ENCODE measurements around the gene DEFB132. TPM values are rescaled to one million over a fixed set of nuclear protein-coding genes. Genes with fewer than 3 reads are reported as not detected.
"Not testable (repeated sequence)": the region's sequence is repeated elsewhere in the genome, so short reads cannot be mapped to it uniquely, and the experiment has no call there.

Gene DEFB132, protein sequence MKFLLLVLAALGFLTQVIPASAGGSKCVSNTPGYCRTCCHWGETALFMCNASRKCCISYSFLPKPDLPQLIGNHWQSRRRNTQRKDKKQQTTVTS
- total RNA-seq = not detected in 2 replicates

DNA sequence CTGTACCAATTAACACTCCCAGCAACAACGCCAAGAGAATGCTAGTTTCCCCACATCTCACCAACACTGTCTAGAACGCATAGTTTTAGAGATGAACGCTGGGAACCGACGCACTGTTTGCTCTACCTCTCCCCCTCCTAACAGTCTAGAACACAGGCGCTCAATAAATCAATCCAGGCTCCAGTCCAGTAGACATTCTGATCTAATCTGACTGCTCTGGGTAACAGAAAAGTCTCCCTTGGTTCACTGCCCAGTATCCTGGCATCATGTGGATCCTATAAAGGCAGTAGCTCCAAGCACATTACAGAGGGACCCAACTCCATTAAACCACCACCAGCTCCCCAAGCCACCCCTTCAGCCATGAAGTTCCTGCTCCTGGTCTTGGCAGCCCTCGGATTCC lies at the start of gene DEFB132:
Gene DEFB132, plus strand, starts transcription at position 306 of the 400 bp plus-strand sequence. Its CDS starts 55 bp downstream, at position 361.
- Mint-ChIP-seq H3K27ac (no peak within 1 kb of the TSS), H3K36me3 (ENCODE audit: low read depth) (no peaks in the 10 kb centered on the region), H3K4me3 (ENCODE audit: low read depth) (no peak within 1 kb of the TSS), H3K27me3 (ENCODE audit: low read depth) (peaks cover 6% of the 10 kb centered on the region), H3K4me1 (ENCODE audit: low read depth) (peaks cover 13% of the 10 kb centered on the region), H3K9me3 (no peaks in the 10 kb centered on the region)
- DNase-seq (ENCODE audit: low spot score) = no peak
- intact Hi-C loops (cut with micrococcal nuclease) = no loop called here

DNA sequence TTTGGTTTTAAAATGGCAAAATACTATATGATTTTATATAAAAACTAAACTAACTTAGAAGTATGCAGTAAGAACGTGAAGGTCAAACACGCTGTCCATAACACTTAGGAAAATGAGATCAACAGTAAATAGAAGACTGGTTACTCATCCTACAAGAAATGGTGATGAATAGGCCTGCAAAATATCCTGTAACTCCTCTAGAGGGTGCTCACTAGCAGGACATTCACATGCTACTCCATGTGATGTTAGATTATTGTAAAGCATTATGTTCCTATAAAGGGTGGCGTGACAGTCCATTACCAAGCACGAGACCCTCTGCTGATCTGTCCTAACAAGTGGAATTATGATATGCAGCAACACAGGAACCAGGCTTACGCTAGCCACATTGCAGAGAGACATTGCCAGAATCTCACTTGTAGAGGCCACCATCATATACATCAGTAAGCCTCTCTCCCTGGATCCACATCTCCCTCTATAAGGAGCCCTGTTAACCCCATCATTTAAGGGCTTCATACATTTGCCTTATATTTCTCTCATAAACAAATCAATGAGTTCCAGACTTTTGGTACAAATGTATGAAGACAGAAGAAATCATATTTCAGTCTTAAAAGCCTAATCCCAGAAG lies 48.5 kb upstream of the DEFB132 start:
- intact Hi-C loops (cut with micrococcal nuclease) = loop anchor here (1.0 to 2.0 kb wide), 2 partner anchors 58 to 122 kb away; no protein-coding TSS in a partner anchor
- no peak for DNase-seq (ENCODE audit: low spot score)
- Mint-ChIP-seq H3K4me1 (ENCODE audit: low read depth) (peaks cover 3% of the 10 kb centered on the region), H3K27me3 (ENCODE audit: low read depth) (peaks cover 26% of the 10 kb centered on the region), H3K27ac (no peak overlapping the region), H3K36me3 (ENCODE audit: low read depth) (no peaks in the 10 kb centered on the region), H3K9me3 (no peaks in the 10 kb centered on the region), H3K4me3 (ENCODE audit: low read depth) (no peak overlapping the region)

DNA sequence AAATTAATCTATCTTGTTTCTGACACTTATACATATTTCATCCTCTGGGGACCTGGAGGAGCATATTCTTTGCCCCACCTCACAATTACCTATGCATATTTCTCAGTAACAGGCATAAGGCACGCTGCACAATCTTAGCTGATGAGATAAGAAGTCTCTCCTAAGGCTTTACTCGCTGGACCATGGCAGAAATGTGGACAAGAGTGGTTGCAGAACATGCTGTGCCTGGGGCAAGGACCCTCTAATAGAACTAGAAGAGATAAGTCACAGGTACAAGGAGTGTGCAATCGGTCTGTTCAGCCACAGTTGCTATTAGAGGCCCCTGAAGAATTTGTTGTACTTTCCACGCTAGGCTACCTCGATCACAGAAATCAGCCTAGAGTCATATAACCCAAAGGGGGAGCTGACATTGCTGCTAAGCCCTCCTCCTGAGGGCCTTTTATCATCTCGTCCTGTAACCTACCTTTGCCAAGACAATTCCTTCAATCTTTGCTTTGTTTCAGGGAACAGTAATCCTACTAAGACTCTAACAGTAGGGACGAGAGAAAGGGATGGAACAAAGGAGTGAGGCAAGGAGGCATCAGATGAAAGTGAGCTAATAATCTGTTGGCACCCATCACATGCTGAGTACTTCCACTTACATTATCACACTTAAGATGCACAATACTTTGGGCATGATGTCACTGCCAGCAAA lies 46.6 kb upstream of the DEFB132 start:
- Mint-ChIP-seq H3K27me3 (ENCODE audit: low read depth) (peaks cover 16% of the 10 kb centered on the region), H3K4me1 (ENCODE audit: low read depth) (peaks cover 3% of the 10 kb centered on the region), H3K9me3 (no peaks in the 10 kb centered on the region), H3K27ac (no peak overlapping the region), H3K4me3 (ENCODE audit: low read depth) (no peak overlapping the region), H3K36me3 (ENCODE audit: low read depth) (no peaks in the 10 kb centered on the region)
- intact Hi-C loops (cut with micrococcal nuclease) = no loop called here
- no peak for DNase-seq (ENCODE audit: low spot score)

DNA sequence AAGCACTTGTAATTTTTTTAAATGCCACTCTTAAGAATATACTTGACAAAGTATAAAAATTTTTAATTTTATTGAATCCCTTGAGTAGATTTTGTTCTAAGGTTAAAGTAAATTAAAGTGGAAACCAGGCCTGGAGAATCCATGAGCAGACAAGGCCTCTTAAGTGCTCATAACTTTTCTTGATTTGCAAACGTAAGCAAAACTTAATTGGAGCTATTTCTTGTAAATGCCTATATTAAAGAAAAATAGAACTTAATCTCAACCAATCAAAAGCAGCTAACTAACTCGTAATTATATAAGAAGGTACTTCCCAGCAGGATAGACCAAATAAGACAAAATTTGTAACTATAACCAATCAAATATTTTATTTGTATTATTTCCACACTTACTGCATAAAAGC lies 43.1 kb upstream of the DEFB132 start:
- Mint-ChIP-seq H3K36me3 (ENCODE audit: low read depth) (no peaks in the 10 kb centered on the region), H3K4me1 (ENCODE audit: low read depth) (no peaks in the 10 kb centered on the region), H3K9me3 (no peaks in the 10 kb centered on the region), H3K4me3 (ENCODE audit: low read depth) (no peak overlapping the region), H3K27ac (no peak overlapping the region), H3K27me3 (ENCODE audit: low read depth) (peaks cover 23% of the 10 kb centered on the region)
- DNase-seq (ENCODE audit: low spot score) = no peak
- intact Hi-C loops (cut with micrococcal nuclease) = no loop called here

DNA sequence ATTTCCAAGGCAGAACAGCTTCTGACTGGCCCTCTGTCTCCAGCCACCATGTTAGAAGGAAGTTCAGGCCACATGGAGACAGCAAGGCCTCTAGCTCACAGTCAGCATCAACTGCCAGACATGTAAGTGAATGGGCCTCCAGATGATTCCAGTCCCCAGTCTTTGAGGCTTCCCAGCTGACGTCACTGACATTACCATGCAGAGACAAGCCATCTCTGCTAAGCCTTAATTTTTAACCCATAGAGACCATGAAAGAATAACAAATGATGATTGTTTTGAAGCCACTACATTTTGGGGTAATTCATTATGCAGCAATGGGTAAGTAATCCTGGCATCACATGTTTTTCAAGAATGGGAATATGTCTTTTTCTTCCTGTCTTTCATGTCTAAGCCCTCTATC lies 41.7 kb upstream of the DEFB132 start:
- H3K4me3 Mint-ChIP-seq (ENCODE audit: low read depth) = no peak overlapping the region
- intact Hi-C loops (cut with micrococcal nuclease) = no loop called here
- no peak overlapping the region for H3K27ac Mint-ChIP-seq
- peaks cover 36% of the 10 kb centered on the region for H3K27me3 Mint-ChIP-seq (ENCODE audit: low read depth)
- no peaks in the 10 kb centered on the region for H3K36me3 Mint-ChIP-seq (ENCODE audit: low read depth)
- H3K9me3 Mint-ChIP-seq = no peaks in the 10 kb centered on the region
- DNase-seq (ENCODE audit: low spot score) = no peak
- H3K4me1 Mint-ChIP-seq (ENCODE audit: low read depth) = no peaks in the 10 kb centered on the region

DNA sequence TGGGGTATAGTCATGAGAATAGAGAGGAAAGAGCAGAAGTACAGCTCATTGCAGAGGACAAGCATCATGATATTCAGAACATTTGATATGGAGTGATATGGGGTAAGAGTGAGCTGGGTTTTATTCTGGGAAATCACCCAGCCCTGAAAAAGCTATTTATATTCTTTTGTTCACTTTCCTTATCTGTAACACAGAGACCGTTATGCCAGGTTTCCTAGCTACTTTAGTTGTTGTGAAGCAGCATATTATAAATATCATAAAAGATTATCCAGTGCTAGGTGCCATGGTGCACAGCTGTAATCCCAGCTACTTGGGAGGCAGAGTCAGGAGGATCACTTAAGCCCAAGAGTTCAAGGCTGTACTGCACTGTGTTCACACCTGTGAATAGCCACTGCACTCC lies 40.3 kb upstream of the DEFB132 start:
- no peaks in the 10 kb centered on the region for H3K9me3 Mint-ChIP-seq
- intact Hi-C loops (cut with micrococcal nuclease) = no loop called here
- peaks cover 45% of the 10 kb centered on the region for H3K27me3 Mint-ChIP-seq (ENCODE audit: low read depth)

DNA sequence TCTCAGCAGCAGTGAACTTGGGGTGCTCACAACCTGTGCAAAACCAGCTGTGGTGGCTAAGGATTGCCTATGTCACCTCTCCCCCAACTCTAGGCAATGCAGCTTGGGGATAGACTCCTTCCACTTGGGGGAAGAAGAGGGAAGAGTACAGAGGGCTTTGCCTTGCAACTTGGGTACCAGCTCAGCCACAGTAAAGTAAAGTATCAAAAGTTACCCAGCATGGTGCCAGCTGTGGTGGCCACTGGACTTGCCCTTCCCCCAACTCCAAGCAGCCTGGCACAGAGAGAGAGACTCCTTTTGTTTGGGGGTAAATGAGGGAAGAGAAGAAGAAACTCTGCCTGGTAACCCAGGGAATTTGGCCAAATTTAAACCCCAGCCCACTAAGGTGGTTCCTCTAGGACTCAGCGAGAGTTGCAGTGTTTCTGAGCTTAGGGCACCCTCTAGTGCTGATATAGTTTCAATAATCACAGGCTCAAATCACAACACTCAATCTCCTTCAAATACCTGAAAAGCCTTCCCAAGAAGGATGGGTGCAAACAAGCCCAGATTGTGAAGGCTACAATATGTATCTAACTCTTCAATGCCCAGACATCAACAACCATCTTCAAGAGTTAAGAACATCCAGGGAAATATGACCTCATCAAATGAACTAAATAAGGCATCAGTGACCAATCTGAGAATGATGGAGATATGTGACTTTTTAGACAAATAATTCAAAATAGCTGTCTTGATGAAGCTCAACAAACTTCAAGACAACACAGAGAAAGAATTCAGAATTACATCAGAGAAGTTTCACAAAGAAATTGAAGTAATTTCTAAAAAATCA lies 38.0 kb upstream of the DEFB132 start:
- H3K4me3 Mint-ChIP-seq (ENCODE audit: low read depth) = no peak overlapping the region
- peaks cover 50% of the 10 kb centered on the region for H3K27me3 Mint-ChIP-seq (ENCODE audit: low read depth)
- H3K27ac Mint-ChIP-seq = no peak overlapping the region
- no peaks in the 10 kb centered on the region for H3K36me3 Mint-ChIP-seq (ENCODE audit: low read depth)
- intact Hi-C loops (cut with micrococcal nuclease) = no loop called here
- H3K9me3 Mint-ChIP-seq = no peaks in the 10 kb centered on the region
- no peak for DNase-seq (ENCODE audit: low spot score)
- no peaks in the 10 kb centered on the region for H3K4me1 Mint-ChIP-seq (ENCODE audit: low read depth)

More for the DNA sequence above, 40.3 kb upstream of the DEFB132 start:
- H3K4me3 Mint-ChIP-seq (ENCODE audit: low read depth) = no peak overlapping the region
- no peaks in the 10 kb centered on the region for H3K4me1 Mint-ChIP-seq (ENCODE audit: low read depth)
- no peaks in the 10 kb centered on the region for H3K36me3 Mint-ChIP-seq (ENCODE audit: low read depth)
- H3K27ac Mint-ChIP-seq = no peak overlapping the region
- DNase-seq (ENCODE audit: low spot score) = no peak

DNA sequence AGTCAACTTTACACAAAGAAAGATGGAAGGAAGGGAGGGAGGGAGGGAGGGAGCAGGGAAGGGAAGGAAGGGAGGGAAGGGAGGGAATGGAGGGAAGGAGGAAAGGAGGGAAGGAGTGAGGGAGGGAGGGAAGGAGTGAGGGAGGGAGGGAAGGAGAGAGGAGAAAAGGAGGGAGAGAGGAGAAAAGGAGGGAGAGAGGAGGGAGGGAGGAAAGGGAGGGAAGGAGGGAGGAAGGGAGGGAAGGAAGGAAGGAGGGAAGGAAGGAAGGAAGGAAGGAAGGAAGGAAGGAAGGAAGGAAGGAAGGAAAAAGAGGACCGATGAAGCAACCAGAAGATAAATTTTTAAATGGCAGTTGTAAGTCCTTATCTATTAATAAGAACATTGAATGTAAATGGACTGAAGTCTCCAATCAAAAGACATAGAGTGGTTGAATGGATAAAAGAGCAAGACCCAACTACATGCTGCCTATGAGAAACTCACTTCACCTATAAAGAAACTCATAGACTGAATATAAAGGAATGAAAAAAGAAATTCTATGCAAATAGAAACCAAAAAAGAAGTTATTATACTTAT lies 36.2 kb upstream of the DEFB132 start:
- DNase-seq (ENCODE audit: low spot score) = no peak
- peaks cover 55% of the 10 kb centered on the region for H3K27me3 Mint-ChIP-seq (ENCODE audit: low read depth)
- no peak overlapping the region for H3K4me3 Mint-ChIP-seq (ENCODE audit: low read depth)
- no peaks in the 10 kb centered on the region for H3K36me3 Mint-ChIP-seq (ENCODE audit: low read depth)
- peaks cover under 1% of the 10 kb centered on the region for H3K4me1 Mint-ChIP-seq (ENCODE audit: low read depth)
- peaks cover 4% of the 10 kb centered on the region for H3K9me3 Mint-ChIP-seq
- intact Hi-C loops (cut with micrococcal nuclease) = no loop called here
- no peak overlapping the region for H3K27ac Mint-ChIP-seq

DNA sequence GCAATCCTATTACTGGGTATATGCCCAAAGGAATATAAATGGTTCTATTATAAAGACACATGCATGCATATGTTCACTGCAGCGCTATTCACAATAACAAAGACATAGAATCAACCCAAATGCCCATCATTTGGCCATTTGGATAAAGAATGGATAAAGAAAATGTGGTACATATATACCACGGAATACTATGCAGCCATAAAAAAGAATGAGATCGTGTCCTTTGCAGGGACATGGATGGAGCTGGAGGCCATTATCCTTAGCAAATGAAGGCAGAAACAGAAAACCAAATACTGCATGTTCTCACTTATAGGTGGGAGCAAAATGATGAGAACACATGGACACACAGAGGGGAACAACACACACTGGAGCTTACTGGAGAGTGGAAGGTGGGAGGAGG lies 31.6 kb upstream of the DEFB132 start:
- H3K27ac Mint-ChIP-seq; H3K4me1 Mint-ChIP-seq (ENCODE audit: low read depth); H3K4me3 Mint-ChIP-seq (ENCODE audit: low read depth); intact Hi-C loops (cut with micrococcal nuclease); H3K9me3 Mint-ChIP-seq; H3K36me3 Mint-ChIP-seq (ENCODE audit: low read depth); DNase-seq (ENCODE audit: low spot score): not testable (repeated sequence)
- peaks cover 30% of the 10 kb centered on the region for H3K27me3 Mint-ChIP-seq (ENCODE audit: low read depth)

DNA sequence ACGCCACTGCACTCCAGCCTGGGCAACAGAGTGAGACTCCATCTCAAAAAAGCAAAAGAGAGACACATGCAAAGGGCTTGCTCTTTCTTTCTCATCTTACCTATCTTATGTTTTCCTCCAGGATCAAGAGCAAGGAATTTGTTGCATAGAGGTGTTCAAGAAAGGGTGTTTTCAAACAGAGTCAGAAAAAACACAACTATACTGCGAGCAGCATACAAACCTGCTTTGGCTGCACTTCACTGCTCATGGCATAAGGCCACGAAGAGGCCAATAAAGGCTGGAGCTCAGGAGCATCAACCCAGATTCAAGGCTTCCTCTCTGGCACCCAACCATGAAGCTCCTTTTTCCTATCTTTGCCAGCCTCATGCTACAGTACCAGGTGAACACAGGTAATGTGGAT lies 30.6 kb upstream of the DEFB132 start, which contains the start of gene DEFB129:
Gene DEFB129, plus strand, starts transcription at position 301 of the 400 bp plus-strand sequence. Its CDS starts 31 bp downstream, at position 332.
- Mint-ChIP-seq H3K36me3 (ENCODE audit: low read depth) (no peaks in the 10 kb centered on the region), H3K9me3 (peaks cover 4% of the 10 kb centered on the region), H3K4me3 (ENCODE audit: low read depth) (no peak within 1 kb of the TSS), H3K4me1 (ENCODE audit: low read depth) (peaks cover 8% of the 10 kb centered on the region), H3K27ac (no peak within 1 kb of the TSS), H3K27me3 (ENCODE audit: low read depth) (peaks cover 24% of the 10 kb centered on the region)
- DNase-seq (ENCODE audit: low spot score) = no peak
- intact Hi-C loops (cut with micrococcal nuclease) = no loop called here

DNA sequence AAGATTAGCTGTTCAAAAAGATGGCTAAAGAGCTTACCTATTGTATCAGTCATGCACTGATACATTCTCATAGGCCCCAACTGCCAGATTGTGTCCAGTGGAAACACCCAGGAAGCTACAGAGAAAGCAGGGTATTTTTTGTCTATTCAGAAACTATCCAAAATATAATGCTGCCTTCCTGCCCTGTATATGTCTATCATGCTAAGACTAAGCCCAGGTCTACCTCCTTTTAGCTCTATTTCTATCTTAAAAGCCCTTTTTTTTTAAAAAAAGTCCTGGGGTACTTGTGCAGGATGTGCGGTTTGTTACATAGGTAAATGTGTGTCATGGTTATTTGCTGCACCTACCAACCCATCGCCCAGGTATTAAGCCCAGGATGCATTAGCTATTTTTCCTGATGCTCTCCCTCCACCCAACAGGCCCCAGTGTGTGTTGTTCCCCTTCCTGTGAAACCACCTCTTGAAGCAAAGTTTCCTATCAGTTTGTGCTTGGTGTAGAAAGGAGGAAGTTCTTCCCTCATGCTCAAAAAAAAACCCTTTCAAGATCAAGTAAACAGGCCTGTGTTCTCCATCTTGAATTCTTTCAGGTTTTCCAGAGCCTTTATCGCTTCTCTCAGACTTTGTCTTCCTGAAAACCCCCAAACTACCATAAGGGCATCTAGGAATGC lies 30.0 kb upstream of the DEFB132 start:
- no peaks in the 10 kb centered on the region for H3K36me3 Mint-ChIP-seq (ENCODE audit: low read depth)
- H3K4me3 Mint-ChIP-seq (ENCODE audit: low read depth) = no peak overlapping the region
- no peak overlapping the region for H3K27ac Mint-ChIP-seq
- H3K9me3 Mint-ChIP-seq = peaks cover 4% of the 10 kb centered on the region
- no peak for DNase-seq (ENCODE audit: low spot score)
- peaks cover 8% of the 10 kb centered on the region for H3K4me1 Mint-ChIP-seq (ENCODE audit: low read depth)
- intact Hi-C loops (cut with micrococcal nuclease) = no loop called here
- peaks cover 20% of the 10 kb centered on the region for H3K27me3 Mint-ChIP-seq (ENCODE audit: low read depth)

DNA sequence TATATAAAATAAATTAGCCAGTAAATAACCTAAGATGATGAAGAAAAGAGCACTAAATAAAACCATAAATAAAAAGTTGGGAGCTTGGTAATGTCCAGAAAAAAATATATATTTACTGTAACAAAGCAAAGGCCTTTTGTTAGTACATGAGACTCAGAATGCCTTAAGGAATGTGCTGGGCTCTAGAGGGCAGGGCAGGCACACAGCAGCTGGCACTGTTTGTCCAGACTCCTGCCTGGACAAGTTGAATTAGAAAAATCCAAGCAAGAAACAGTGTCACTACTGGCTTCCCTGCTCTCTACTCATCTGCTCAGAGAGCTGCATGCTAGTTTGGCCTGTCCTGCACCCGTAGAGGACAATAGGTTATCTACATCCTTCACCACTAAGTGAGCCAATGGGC lies 21.6 kb upstream of the DEFB132 start:
- no peaks in the 10 kb centered on the region for H3K9me3 Mint-ChIP-seq
- H3K4me1 Mint-ChIP-seq (ENCODE audit: low read depth) = peaks cover 13% of the 10 kb centered on the region
- no peaks in the 10 kb centered on the region for H3K36me3 Mint-ChIP-seq (ENCODE audit: low read depth)
- intact Hi-C loops (cut with micrococcal nuclease) = loop anchor here (2.0 kb wide), 1 partner anchor 31 kb away; no protein-coding TSS in a partner anchor
- DNase-seq (ENCODE audit: low spot score) = no peak
- no peak overlapping the region for H3K27ac Mint-ChIP-seq
- H3K4me3 Mint-ChIP-seq (ENCODE audit: low read depth) = no peak overlapping the region
- H3K27me3 Mint-ChIP-seq (ENCODE audit: low read depth) = peaks cover 1% of the 10 kb centered on the region
